ENCODE results near the gene P4HA3.

P4HA3 gene

DNA sequence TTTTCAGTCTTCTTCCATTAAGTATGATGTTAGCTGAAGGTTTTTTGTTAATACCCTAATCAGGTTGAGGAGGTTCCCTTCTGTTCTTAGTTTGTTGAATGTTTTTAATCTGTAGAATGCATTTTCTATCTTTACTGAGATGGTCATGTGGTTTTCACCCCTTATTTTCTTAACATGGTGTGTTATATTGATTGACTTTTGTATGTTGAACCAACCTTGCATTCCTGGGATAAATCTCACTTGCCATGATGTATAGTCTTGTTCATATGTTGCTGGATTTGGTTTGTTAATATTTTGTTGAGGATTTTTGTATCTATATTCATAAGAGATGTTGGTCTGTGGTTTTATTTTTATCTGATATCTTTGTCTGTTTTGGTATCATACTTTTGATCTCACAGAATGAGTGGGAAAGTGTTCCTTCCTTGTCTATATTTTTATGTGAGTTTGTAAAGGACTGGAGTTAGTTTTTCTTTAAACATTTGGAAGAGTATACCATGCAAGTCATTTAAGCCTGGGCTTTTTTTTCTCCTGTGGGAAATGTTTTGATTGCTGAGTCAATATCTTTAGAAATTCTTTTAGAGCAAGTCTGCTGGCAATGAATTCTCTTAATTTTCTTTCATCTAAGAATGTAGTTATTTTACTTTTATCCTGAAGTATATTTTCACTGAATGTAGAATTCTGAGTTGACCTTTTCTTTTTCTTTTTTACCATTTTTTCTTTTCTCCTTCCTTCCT is 5.5 kb upstream of the P4HA3 start:
- FAIRE-seq, result no peak

- no peak for FAIRE-seq
Measured at GRCh38 chr11:74312326-74312725, 886 bp upstream of the P4HA3 start.

DNA sequence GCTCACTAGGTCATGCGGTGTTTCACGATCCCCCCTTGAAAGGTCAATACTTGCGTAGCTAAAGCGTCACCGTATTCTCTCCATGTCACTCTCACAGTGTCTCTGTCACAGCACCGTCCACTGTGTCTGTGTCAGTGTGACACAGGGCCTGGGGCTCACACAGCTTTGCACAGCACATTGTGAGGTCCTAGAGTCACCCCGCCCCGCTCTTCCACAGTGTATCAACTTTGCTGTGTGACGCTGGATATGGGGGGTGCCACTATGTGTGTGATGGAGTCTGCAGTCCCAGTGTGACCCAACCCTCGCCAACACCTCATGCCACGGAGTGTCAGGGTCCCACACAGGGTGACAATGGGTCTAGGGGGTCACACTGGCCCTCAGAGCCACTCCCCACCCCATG is 583 bp downstream of the P4HA3 start:
- FAIRE-seq, result no peak

- FAIRE-seq, result no peak
Measured at GRCh38 chr11:74307434-74307833, 4.0 kb downstream of the P4HA3 start.

- no peak for FAIRE-seq
Measured at GRCh38 chr11:74306435-74307175, 4.8 kb downstream of the P4HA3 start.

GRCh38 chr11:74299015-74299414 is 12.4 kb downstream of the P4HA3 start:
- FAIRE-seq, result no peak

DNA sequence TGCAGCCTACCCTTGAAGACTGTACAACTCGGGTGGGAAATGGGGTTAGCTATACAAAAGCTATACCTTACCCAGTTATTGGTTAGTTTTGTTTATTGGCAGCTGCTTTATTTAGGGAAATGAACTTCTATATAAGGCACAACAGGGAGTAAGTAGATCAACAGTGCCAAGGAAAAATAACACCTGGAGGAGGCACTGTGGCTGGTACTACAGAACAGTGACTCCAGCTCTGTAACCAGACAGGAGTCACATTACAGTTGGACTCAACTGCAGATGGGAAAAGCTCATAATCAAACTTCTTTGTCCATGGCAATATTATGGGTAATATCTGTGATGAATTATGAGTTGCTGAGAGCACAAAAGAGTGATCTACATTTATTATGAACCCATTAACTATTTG is 14.0 kb downstream of the P4HA3 start:
- FAIRE-seq, result no peak

- no peak for FAIRE-seq
Measured at GRCh38 chr11:74288911-74289310, 22.5 kb downstream of the P4HA3 start.

DNA sequence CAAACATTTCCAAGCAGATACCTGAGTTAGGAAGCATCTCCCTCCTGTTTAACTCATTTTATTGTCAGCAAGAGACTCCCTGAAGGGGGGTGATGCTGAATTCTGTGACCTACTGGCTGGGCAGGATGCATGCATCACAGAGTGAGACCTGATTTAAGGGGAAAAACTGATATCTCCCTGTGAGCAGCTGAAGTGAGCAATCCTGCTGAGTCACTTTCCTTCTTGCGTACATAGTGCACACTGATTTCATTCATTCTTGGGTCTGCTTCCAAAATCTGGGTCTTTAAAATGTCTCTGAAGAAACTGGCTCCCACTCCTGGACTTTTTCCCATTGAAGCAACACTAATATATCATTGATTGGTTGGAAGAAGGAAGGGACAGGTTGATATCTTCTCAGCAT is 23.3 kb downstream of the P4HA3 start:
- no peak for FAIRE-seq

DNA sequence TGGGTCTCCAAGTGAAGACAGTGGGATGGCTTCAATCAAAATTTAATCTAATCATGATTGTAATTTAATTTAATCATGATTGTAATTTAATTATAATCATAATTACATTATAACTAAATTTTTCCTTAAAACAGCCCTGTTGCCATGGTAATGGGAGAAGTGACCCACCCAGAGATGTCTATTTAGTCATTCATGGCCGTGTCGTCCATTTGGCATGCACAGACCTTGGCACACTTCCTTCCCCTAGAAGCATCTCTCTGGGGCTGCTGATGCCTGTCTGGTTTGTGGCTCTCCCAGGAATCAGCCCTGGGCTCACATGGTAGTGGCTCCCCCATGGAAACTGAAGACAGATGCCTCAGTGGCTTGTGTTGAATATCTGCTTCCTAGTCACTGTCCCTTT is 27.0 kb downstream of the P4HA3 start:
- no peak for FAIRE-seq

DNA sequence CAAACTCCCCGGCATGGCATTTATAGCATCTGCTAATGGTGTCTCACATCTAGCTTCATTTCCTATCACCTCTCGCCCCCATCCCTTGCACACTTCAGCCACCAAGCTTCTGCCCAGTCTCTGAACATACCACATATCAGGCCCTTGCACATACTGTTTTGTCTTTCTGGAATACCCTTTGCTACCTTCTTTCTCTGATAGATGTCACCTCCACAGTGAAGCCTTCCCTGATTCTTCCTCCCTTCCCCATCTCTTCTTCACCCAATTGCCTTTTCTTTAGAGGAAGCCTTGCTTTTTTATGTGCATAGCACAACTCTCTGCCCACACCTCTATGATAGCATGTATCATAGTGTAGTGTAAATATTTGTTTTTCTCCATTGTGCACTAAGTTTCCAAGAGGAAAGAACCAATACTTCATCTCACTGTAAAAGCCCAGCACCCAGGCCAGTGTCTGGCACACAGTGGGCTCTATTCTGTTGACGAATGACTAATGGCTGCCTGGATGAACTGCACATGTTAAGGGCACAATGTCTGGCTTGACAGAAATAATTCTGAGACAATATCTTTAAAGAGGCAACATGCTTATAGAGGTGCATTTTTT is 27.8 kb downstream of the P4HA3 start:
- FAIRE-seq, result no peak

DNA sequence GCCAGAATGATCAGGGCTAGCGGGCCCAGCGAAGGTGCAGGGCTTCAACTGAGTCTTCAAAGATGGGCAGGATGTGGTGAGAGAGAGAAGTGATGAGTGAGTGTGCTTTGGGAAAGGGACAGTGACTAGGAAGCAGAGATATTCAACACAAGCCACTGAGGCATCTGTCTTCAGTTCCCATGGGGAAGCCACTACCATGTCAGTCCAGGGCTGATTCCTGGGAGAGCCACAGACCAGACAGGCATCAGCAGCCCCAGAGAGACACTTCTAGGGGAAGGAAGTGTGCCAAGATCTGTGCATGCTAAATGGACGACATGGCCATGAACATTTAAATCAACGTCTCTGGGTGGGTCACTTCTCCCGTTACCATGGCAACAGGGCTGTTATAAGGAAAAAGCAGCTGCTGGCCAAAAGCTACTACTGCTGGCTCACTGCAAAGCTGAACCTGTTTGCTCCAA is 28.5 kb downstream of the P4HA3 start:
- FAIRE-seq, result no peak

DNA sequence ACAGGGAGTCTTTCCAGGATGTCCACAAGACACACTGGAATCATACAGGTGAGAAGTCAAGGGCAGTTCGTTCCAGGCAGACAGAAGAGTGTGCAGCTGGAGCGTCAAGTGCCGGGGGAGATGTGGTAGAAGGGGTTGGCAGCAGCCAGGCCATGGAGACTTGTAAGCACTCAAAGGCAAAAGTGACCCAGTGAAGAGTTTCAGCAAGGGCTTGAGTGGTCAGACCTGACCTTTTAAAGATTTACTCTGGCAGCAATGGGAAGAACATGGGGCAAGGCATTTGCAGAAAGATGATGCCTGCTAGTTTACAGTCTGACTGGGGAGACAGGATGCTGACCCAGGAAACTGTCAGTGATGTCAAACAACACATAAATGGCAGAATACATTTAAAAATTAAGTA is 29.0 kb downstream of the P4HA3 start:
- no peak for FAIRE-seq

DNA sequence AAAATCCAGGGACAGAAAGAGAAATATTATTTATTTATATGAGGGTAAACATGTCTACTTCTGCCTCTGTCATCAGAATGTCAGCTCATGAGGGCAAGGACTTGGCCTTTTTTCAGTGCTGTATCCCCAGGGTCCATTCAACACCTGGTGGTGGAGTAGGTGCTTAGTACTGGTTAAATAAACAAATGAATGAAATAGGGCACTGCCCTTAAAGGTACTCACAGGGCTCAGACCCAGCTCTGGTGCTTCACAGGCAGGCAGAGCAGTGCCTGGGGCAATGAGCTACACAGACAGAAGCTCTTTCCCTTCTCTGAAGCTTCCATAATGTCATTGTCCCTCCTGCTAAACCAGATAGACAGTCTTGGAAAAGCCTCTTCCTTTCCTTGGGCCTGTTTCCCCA is 30.9 kb downstream of the P4HA3 start:
- no peak for FAIRE-seq

- FAIRE-seq, result no peak
Measured at GRCh38 chr11:74279256-74279655, 32.2 kb downstream of the P4HA3 start.

DNA sequence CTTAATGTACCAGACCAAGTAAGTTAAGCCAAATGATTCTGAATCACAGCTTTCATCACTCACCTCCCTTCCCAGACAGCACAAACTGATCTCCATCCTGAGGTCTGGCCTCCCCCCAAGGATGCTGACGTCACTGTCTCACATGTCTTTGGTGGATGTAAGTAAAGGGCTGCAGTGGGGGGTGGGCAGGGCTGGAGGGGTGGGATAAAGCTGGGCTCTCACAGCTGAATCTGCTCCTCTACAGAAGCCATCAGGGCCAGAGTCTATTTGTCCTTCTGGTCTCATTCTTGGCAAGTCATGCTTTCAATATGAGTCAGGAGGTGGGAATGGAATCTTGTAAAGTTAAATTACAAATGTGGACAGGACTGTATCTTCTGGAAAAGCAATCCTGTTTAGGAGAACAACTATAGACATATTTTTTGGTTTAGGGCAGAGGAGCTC is 32.7 kb downstream of the P4HA3 start:
- no peak for FAIRE-seq

DNA sequence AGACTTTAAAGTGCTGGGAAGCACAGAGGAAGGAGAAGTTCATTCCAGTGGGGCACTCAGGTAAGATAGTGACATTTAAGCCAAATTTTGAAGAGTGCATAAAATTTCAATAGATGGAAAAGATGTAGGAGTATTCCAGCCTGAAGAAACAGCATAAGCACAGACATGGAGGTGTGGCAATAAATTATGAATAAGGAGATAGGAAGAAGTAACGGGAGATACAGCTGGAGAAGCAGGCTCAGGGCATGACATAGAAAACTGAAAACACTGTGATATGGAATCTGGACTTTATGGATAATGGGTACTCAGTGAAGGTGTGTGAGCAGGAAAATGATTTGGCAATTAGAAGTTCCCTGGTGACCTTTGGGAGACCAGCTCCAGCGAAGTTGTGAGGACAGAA is 33.3 kb downstream of the P4HA3 start:
- no peak for FAIRE-seq

GRCh38 chr11:74276581-74276980 is 34.9 kb downstream of the P4HA3 start:
- no peak for FAIRE-seq

DNA sequence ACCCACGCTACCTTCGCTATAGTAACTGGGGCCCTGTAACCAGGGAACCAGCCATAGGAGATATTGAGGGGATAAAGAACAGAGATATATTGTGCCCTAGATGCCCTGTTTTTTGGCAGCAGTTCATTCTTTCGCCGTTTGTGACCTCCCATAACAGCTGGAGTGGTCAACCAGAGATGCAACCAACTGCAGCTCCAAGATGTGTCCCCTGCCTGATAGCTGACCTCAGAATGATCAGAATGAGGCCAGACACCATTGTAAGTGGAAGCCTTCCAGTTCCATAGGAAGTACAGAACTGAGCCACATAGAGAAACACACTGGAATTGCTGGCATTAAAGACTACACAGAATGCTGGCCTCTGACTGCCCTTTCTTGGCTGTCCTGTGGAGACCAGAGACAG is 39.2 kb downstream of the P4HA3 start:
- no peak for FAIRE-seq

DNA sequence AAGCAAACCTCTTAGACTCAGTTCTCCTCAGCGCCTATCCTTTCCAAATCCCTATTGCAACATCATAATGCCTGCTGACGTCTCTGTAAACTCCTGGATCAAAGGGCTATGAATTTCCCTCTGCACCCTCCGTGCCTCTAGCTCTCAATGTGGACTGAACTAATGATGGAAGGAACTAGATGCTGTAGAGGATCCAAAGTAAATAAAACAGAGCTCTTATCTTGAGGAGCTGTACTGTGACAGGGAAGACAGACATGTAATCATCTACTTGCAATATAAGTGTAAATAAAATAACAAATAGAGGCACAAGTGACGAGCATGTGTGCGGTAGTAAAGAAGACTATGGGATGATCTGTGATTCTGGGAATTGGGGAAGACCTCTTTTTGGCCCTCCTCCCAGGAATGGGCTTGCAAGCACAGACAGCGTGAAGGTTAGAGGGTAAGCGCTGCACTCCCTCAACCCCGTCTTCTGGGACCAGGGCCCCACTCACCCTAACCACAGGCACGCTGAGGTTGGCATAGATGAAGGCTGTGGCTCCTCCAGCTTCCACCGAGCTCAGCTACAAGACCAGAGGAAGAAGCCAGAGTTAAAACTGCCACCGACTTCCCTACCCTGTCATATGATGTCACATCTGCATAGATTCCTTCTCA is 42.2 kb downstream of the P4HA3 start:
- FAIRE-seq, result no peak

DNA sequence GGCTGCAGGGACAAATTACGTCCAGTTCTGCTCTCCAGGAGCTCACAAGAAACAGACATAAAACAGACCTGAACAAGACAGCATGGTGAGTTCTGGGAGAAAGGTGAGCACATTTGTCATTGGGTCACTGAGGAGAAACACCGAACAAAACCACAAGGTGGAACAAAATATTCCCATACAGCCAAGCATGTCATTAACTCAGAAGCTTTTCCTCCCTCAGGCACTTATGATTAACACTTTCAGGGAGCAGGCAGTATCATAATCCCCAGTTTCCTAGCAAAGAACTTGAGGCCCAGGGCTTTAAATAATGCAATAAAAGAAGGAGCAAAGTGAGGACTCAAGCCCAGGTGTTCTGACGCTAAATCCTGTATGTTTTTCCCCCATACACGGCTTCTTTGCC is 43.0 kb downstream of the P4HA3 start:
- FAIRE-seq, result no peak

- FAIRE-seq, result no peak
Measured at GRCh38 chr11:74267014-74267413, 44.4 kb downstream of the P4HA3 start.

GRCh38 chr11:74265256-74265655 is 46.2 kb downstream of the P4HA3 start:
- no peak for FAIRE-seq

DNA sequence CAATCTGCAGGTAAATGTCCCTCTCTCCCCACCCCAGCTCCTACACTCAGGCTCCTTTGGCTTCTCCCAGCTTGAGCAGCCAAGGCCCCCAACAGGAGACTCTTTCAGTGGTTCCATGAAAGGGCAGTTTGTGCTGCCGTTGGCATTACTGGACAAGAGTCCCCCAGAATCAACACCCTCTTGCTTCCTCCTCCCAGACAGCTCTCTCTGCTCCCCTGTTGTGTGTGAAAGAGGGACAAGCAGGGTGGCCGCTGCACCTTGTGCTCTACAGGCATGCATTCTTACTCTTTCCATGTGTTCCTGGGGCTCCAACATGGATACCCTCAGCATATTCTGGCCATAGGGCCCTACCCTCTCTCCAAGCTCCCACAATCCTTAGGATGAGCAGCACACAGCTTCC is 48.7 kb downstream of the P4HA3 start:
- no peak for FAIRE-seq
